Measurements from ENCODE around the gene ACTL7B. TPM values are rescaled to one million over a fixed set of nuclear protein-coding genes. Genes with fewer than 3 reads are reported as not detected.

The ACTL7B gene
- total and polyA plus RNA-seq, 10 of the 15 experiments (the other 5 are each of a cell fraction or from before 2014, with no cell fraction given) = not detected

DNA sequence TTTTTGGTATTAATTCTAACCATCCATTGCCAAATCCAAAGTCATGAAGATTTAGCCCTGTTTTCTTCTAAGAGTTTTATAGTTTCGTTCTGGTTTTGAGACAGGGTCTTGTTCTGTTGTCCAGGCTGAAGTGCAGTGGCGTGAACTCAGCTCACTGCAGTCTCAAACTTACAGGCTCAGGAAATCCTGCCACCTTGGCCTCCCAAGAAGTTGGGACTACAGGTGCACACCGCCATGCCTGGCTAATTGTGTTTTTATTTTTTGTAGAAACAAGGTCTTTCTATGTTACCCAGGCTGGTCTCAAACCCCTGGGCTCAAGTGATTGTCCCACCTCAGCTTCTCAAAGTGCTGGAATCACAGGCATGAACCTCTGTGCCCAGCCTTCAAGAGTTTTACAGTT, 27.3 kb upstream of the ACTL7B start:
- SMC1A ChIA-PET (ENCODE audit: uncharacterized antibody, unreplicated experiment) = no interaction called here
- in situ Hi-C loops (cut with MboI) (no loop called here), intact Hi-C loops (cut with micrococcal nuclease; ENCODE audit: unreplicated experiment) (no loop called here)
- CTCF ChIA-PET = interaction anchor here (0.6 to 1.2 kb wide), 3 partner anchors 11 to 719 kb away, joined by 3 to 4 read pairs (median 3); no protein-coding TSS in a partner anchor
- BruUV-seq (replicated peaks) = no TSS peak
- FAIRE-seq (no peak), ATAC-seq (no peak), DNase-seq (ENCODE audit: low read depth, low spot score) (no peak)
- Histone ChIP-seq H3K4me2 (ENCODE audit: control insufficient read depth, insufficient read depth) (no peak overlapping the region), H3K27ac (ENCODE audit: control insufficient read depth, insufficient read depth) (no peak overlapping the region), H3K79me2 (ENCODE audit: control insufficient read depth, insufficient read depth, low read length) (no peaks in the 10 kb centered on the region), H3K27me3 (replicated peaks in 1 of 2; ENCODE audit: control insufficient read depth in 2 of 2, insufficient read depth in 2 of 2, low read length in 1 of 2) (no peaks in the 10 kb centered on the region), H3K9me3 (replicated peaks; ENCODE audit: control insufficient read depth, insufficient read depth, low read length) (no peaks in the 10 kb centered on the region), H3K4me1 (ENCODE audit: control insufficient read depth, insufficient read depth, low read length) (peaks cover 8% of the 10 kb centered on the region), H2AFZ (ENCODE audit: control insufficient read depth, low read depth, low read length) (no peak overlapping the region), H3K9ac (ENCODE audit: control insufficient read depth, insufficient read depth, low read length) (no peak overlapping the region), H4K20me1 (ENCODE audit: control insufficient read depth, insufficient read depth) (no peaks in the 10 kb centered on the region), H3K36me3 (ENCODE audit: control insufficient read depth in 2 of 2, insufficient read depth in 2 of 2, low read length in 1 of 2) (peaks cover 4 to 8% of the 10 kb centered on the region in 2 experiments; a peak in 3 of 4 replicates), H3K4me3 (no peak overlapping the region)
- POLR2A ChIA-PET = no interaction called here
- no peak for TF ChIP-seq NFIC (IDR thresholded peaks at IDR 0.05; ENCODE audit: low read depth, low read length)
- TF ChIP-seq PBX3 (IDR thresholded peaks at IDR 0.05; ENCODE audit: insufficient replicate concordance, low read depth, low read length) = no peak
- TF ChIP-seq BRCA1 (IDR thresholded peaks at IDR 0.05; ENCODE audit: low read depth, low read length) = no peak
- no peak for TF ChIP-seq ZZZ3 (IDR thresholded peaks at IDR 0.05; ENCODE audit: control insufficient read depth, insufficient read length, low read depth)
- TF ChIP-seq RB1 (IDR thresholded peaks at IDR 0.05; ENCODE audit: borderline replicate concordance) = no peak
- TF ChIP-seq RAD51 (IDR thresholded peaks at IDR 0.05) = no peak
- WGBS (ENCODE audit: insufficient coverage, insufficient replicate concordance, low lambda C conversion rate, missing lambda C conversion rate) = 100% methylated on average over 3 of the region's 3 CpGs
- RAD21 ChIA-PET (ENCODE audit: unreplicated experiment) = no interaction called here
